ENCODE data around the gene CTSG.

- TF ChIP-seq CTCF (IDR thresholded peaks at IDR 0.05 in 2 of 3, conservative IDR thresholded peaks at IDR 0.05 in 1 of 3; ENCODE audit: control insufficient read depth in 2 of 3, extremely low read depth in 1 of 3, insufficient read depth in 1 of 3, low read depth in 3 of 3, low read length in 3 of 3) (no peak), RUNX3 (IDR thresholded peaks at IDR 0.05; ENCODE audit: low read length) (no peak), SMC3 (IDR thresholded peaks at IDR 0.05; ENCODE audit: borderline replicate concordance, low read length) (no peak), TCF12 (IDR thresholded peaks at IDR 0.05; ENCODE audit: low read depth, low read length) (no peak)
These were observed 37.7 kb upstream of the CTSG start for GRCh38 chr14:24613747-24614146.
